SK-N-MC (cell line): Measurements from ENCODE around the gene EYA3.
A peak's percentile ranks its signal among the peaks of the same experiment; 100 is the strongest.

Experiments used
- DNase-seq: peaks from one replicate; pipeline ENCODE4 v3.0.0-alpha.2; 2011; ENCODE audit warnings: low read depth, low spot score
- H3K27ac ChIP-seq: fragments of 200-600 bp; sonication (generic); 2 replicates; pipeline ENCODE4 v1.5.1; 2016; ENCODE audit warnings: mixed run types
- H3K36me3 ChIP-seq: fragments of 200-600 bp; sonication (generic); 2 replicates; pipeline ENCODE4 v1.6.1; 2017; ENCODE audit warnings: antibody characterized with exemption, low read length, mixed read lengths; ENCODE audit not compliant: insufficient read depth
- H3K4me3 ChIP-seq: fragments of 200-600 bp; sonication (generic); 2 replicates; pipeline ENCODE4 v1.5.1; 2016
- H3K9ac ChIP-seq: fragments of 200-600 bp; sonication (generic); 2 replicates; pipeline ENCODE4 v1.8.0; 2017; ENCODE audit warnings: mixed run types, mixed read lengths; ENCODE audit not compliant: insufficient read length
- H3K9me3 ChIP-seq: fragments of 200-600 bp; sonication (generic); 2 replicates; pipeline ENCODE4 v1.6.1; 2017; ENCODE audit warnings: low read depth, mild to moderate bottlenecking, antibody characterized with exemption, low read length, moderate library complexity, mixed read lengths
- EZH2 ChIP-seq: fragments of 200-600 bp; sonication (generic); IDR thresholded peaks from one replicate; pipeline ENCODE4 v1.6.1; 2017; ENCODE audit warnings: antibody characterized with exemption
- FOXP2 ChIP-seq: optimal IDR thresholded peaks from 2 replicates; pipeline ENCODE3; 2011; ENCODE audit warnings: mild to moderate bottlenecking, moderate library complexity; ENCODE audit not compliant: insufficient read depth; ENCODE audit errors: extremely low read length, control extremely low read depth
- POLR2AphosphoS5 ChIP-seq: IDR thresholded peaks from 2 replicates; pipeline ENCODE4 v1.6.1; 2012; ENCODE audit warnings: mild to moderate bottlenecking, low read depth, low read length, borderline replicate concordance

Gene EYA3, protein sequence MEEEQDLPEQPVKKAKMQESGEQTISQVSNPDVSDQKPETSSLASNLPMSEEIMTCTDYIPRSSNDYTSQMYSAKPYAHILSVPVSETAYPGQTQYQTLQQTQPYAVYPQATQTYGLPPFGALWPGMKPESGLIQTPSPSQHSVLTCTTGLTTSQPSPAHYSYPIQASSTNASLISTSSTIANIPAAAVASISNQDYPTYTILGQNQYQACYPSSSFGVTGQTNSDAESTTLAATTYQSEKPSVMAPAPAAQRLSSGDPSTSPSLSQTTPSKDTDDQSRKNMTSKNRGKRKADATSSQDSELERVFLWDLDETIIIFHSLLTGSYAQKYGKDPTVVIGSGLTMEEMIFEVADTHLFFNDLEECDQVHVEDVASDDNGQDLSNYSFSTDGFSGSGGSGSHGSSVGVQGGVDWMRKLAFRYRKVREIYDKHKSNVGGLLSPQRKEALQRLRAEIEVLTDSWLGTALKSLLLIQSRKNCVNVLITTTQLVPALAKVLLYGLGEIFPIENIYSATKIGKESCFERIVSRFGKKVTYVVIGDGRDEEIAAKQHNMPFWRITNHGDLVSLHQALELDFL

GRCh38 chr1:28088168-28088961, at the start of gene EYA3:
TSS of gene EYA3 (minus strand) at chr1:28088610. CDS start at chr1:28058026, 30,584 bp downstream.
- H3K9me3 ChIP-seq: no peaks in the 10 kb centered on the region
- peak within 1 kb of the TSS; percentile 69; the same call in 1 of the 2 replicates for H3K27ac ChIP-seq
- no peak for TF ChIP-seq FOXP2
- TF ChIP-seq EZH2: no peak
- TF ChIP-seq POLR2AphosphoS5: peak; percentile 95
- H3K9ac ChIP-seq: peak within 1 kb of the TSS; percentile 87
- peak; percentile 83 for DNase-seq
- no peaks in the 10 kb centered on the region for H3K36me3 ChIP-seq
- peak within 1 kb of the TSS; percentile 92 for H3K4me3 ChIP-seq

- Histone ChIP-seq H3K9ac (no peak overlapping the region), H3K36me3 (no peaks in the 10 kb centered on the region), H3K4me3 (no peak overlapping the region), H3K27ac (no peak overlapping the region), H3K9me3 (no peaks in the 10 kb centered on the region)
- TF ChIP-seq FOXP2: no peak
- TF ChIP-seq POLR2AphosphoS5: no peak
- no peak for TF ChIP-seq EZH2
- no peak for DNase-seq
These were observed 48.7 kb upstream of the EYA3 start for GRCh38 chr1:28136922-28137613.

DNA sequence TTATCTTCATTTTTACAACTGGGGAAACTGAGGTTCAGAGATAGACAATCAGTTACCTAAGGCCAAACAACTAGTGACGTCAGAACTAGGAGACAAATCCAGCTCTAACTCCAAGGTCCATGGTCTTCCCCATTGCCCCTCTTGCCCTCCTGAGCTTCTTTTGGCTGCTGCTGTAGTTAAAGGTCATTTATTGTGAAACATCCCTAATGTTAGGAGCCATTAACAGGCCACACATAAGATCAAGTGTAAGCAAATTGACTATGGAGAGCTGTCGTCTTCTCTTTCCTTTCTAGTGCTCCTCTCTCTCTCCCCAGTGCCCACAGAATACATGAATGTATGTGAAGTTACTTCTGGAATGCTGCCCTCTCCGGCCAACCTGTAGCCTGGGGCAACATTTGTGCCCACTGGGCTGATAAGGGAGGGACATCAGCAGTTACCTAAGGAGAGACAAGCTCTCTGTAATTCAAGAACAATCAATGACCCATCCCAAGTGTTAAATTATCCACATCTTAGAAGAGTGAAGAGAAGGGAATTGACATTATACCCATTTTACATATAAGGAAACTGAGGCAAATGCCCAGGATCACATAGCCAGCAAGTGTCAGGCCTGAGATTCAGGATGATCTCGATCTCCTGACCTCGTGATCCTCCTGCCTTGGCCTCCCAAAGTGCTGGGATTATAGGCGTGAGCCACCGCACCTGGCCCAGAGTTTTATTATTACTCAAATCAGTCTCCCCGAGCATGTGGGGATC, 47.9 kb upstream of the EYA3 start:
- no peaks in the 10 kb centered on the region for H3K36me3 ChIP-seq
- no peaks in the 10 kb centered on the region for H3K9me3 ChIP-seq
- DNase-seq: no peak
- no peak for TF ChIP-seq FOXP2
- TF ChIP-seq EZH2: no peak
- TF ChIP-seq POLR2AphosphoS5: no peak
- no peak overlapping the region for H3K9ac ChIP-seq
- H3K27ac ChIP-seq: no peak overlapping the region
- no peak overlapping the region for H3K4me3 ChIP-seq

- Histone ChIP-seq H3K4me3 (no peak overlapping the region), H3K27ac (no peak overlapping the region), H3K9me3 (no peaks in the 10 kb centered on the region), H3K9ac (no peak overlapping the region), H3K36me3 (no peaks in the 10 kb centered on the region)
- TF ChIP-seq POLR2AphosphoS5: no peak
- TF ChIP-seq FOXP2: no peak
- TF ChIP-seq EZH2: no peak
- no peak for DNase-seq
These were observed 47.2 kb upstream of the EYA3 start for GRCh38 chr1:28135371-28136168.

DNA sequence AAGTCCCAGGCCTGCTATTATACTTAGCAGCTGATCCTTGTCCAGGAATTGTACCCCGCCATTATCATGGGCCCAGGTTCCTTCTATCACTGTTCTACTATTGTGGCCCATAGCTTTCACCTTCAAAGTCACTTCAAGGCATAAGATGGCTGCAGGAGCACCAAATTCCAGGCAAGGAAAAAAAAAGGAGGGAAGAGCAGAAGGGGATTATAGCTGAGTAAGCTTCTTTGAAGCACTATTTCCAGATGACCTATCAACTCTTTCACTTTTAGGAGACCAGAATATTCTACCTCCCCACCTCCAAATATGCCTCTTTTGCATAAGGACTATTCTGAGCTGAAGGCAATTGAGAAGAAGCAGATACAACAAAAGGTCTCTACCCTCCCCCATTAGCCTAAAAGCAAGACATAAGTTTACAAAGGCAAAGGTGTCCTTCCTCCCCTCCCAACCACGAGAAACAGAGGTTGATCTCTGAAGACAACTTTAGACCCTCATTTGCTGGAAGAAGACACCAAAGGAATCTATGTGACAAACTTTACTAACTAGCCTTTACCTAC, 46.3 kb upstream of the EYA3 start:
- Histone ChIP-seq H3K4me3 (no peak overlapping the region), H3K9ac (no peak overlapping the region), H3K36me3 (no peaks in the 10 kb centered on the region), H3K27ac (no peak overlapping the region), H3K9me3 (no peaks in the 10 kb centered on the region)
- DNase-seq: no peak
- TF ChIP-seq FOXP2 (no peak), POLR2AphosphoS5 (no peak)

- no peak for TF ChIP-seq POLR2AphosphoS5
- no peak for TF ChIP-seq FOXP2
- no peak for TF ChIP-seq EZH2
- no peak overlapping the region for H3K4me3 ChIP-seq
- H3K9me3 ChIP-seq: no peaks in the 10 kb centered on the region
- no peaks in the 10 kb centered on the region for H3K36me3 ChIP-seq
- DNase-seq: no peak
- H3K9ac ChIP-seq: no peak overlapping the region
- H3K27ac ChIP-seq: no peak overlapping the region
These were observed 44.1 kb upstream of the EYA3 start for GRCh38 chr1:28132171-28133167.
